K562 (cell line): ENCODE results near the gene SLITRK4. TPM values are rescaled to one million over a fixed set of nuclear protein-coding genes. Genes with fewer than 3 reads are reported as not detected.

Source experiments
- DACH1 ChIP-seq: fragments of 450-650 bp; IDR thresholded peaks from 2 replicates; pipeline ENCODE4 v1.6.1; 2018; ENCODE audit not compliant: partially characterized antibody
- FOXA3 ChIP-seq, 2 experiments: fragments of 450-650 bp in 1 of 2; sonication (generic) in 1 of 2; formaldehyde crosslinking; IDR thresholded peaks in 1 of 2; conservative IDR thresholded peaks in 1 of 2; 2 replicates each; pipeline versions ENCODE4 v1.4.0 to v1.8.0; 2020 to 2022; ENCODE audit warnings: mild to moderate bottlenecking in 2 of 2, missing genetic modification reagents in 1 of 2
- HDAC1 ChIP-seq, 2 experiments: fragments of 450-650 bp; IDR thresholded peaks; 2 replicates each; pipeline ENCODE4 v1.6.1; 2016 to 2017; ENCODE audit warnings: inconsistent platforms in 1 of 2, mild to moderate bottlenecking in 1 of 2, moderate library complexity in 1 of 2
- HEY1 ChIP-seq: fragments of 250-450 bp; sonication (Bioruptor Pico); IDR thresholded peaks from 2 replicates; pipeline ENCODE4 v1.5.0; 2020; ENCODE audit warnings: mild to moderate bottlenecking, moderate library complexity, borderline replicate concordance
- HMGN3 ChIP-seq: IDR thresholded peaks from 2 replicates; pipeline ENCODE4 v1.6.1; 2011; ENCODE audit warnings: borderline replicate concordance, low read depth, mild to moderate bottlenecking, mixed read lengths, low read length; ENCODE audit not compliant: insufficient read length; ENCODE audit errors: extremely low read depth
- MYC ChIP-seq, 2 experiments: fragments of 250-450 bp in 1 of 2; sonication (Bioruptor Pico) in 1 of 2; IDR thresholded peaks; 2 replicates each; pipeline versions ENCODE4 v1.5.1 to v1.6.1; 2012 to 2021; ENCODE audit warnings: low read depth in 2 of 2, borderline replicate concordance in 1 of 2, improper control_type of control experiment in 1 of 2, low read length in 1 of 2, mild to moderate bottlenecking in 1 of 2, moderate library complexity in 1 of 2
- ZBTB40 ChIP-seq, 2 experiments: fragments of 450-650 bp in 1 of 2; sonication (generic) in 1 of 2; formaldehyde crosslinking in 1 of 2; IDR thresholded peaks; 2 replicates each; pipeline versions ENCODE4 v1.7.1 to v1.9.0; 2016 to 2022; ENCODE audit warnings: inconsistent platforms in 1 of 2, mild to moderate bottlenecking in 1 of 2, missing genetic modification reagents in 1 of 2
- polyA plus RNA-seq, 8 experiments: library from polyadenylated mRNA; depleted of rRNA in 4 of 8; stranded (reverse) in 5 of 8; unstranded in 3 of 8; fragments of >200 nt; fragmentation: Nextera tagmentation in 2 of 8; fragmentation: Illumina TruSeq in 1 of 8; extraction: Ambion mirVana in 2 of 8; extraction: Trizol in 1 of 8; gene quantifications; 2 replicates each; pipeline versions ENCODE4 v1.2.1 to v1.2.3, GENCODE V29; 2011 to 2014; ENCODE audit warnings: inconsistent platforms in 1 of 8, missing spikeins in 1 of 8
- total RNA-seq, 7 experiments: library from RNA; depleted of rRNA in 6 of 7; stranded (reverse); fragments of >200 nt in 6 of 7; fragmentation: Illumina TruSeq in 2 of 7; extraction: Trizol in 2 of 7; gene quantifications; 2 replicates each; pipeline versions ENCODE4 v1.2.1 to v1.2.3, GENCODE V29; 2011 to 2021; ENCODE audit warnings: low replicate concordance in 1 of 7

SLITRK4 gene
- total and polyA plus RNA-seq, 9 of the 15 experiments (the other 6 are each of a cell fraction or from before 2014, with no cell fraction given), result not detected

DNA sequence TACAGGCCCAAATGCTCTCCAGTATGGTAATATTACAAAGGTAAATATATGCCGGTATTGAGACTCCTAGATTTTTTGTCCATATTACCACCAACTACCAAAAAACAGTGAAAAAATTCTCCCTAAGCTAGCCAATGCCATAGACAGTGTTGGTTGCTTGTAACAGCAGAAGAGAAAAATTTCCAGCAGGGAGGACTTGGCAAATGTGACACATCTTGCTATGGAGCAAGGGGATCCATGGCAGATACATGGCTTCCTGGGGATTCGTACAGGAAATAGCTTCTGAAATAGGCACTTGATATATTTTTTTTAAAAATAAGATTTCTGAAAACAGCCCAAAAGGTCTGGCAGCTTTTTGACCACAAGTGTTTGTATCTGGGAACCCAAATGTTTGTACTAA is 14.6 kb downstream of the SLITRK4 start (continued):
- TF ChIP-seq ZBTB40 (IDR thresholded peaks at IDR 0.05), result no peak
- TF ChIP-seq ZBTB40 (CRISPR knock-in tag; IDR thresholded peaks at IDR 0.05), result no peak
- no peak for TF ChIP-seq HDAC1 (IDR thresholded peaks at IDR 0.05)
- TF ChIP-seq MYC (IDR thresholded peaks at IDR 0.05; ENCODE audit: low read depth, low read length), result no peak
- TF ChIP-seq MYC (CRISPR knock-in tag; IDR thresholded peaks at IDR 0.05; ENCODE audit: borderline replicate concordance, low read depth), result no peak
- no peak for TF ChIP-seq FOXA3 (CRISPR knock-in tag; conservative IDR thresholded peaks at IDR 0.05 in 1 of 2, IDR thresholded peaks at IDR 0.05 in 1 of 2)
- TF ChIP-seq HMGN3, result no peak
- TF ChIP-seq HEY1 (CRISPR knock-in tag), result no peak
- no peak for TF ChIP-seq DACH1
